Measurements from ENCODE around the gene PHACTR2. TPM values are rescaled to one million over a fixed set of nuclear protein-coding genes. Genes with fewer than 3 reads are reported as not detected.
"Not testable (repeated sequence)": the region's sequence is repeated elsewhere in the genome, so short reads cannot be mapped to it uniquely, and the experiment has no call there.

Gene PHACTR2
- total RNA-seq, 1 donor from 2014 or later = 110 TPM

- H3K36me3 Mint-ChIP-seq (ENCODE audit: low read depth) = peaks cover 47% of the 10 kb centered on the region
- no peaks in the 10 kb centered on the region for H3K4me1 Mint-ChIP-seq (ENCODE audit: low read depth)
- no peak overlapping the region for H3K27ac Mint-ChIP-seq (ENCODE audit: unreplicated experiment)
- TF ChIP-seq CTCF (IDR thresholded peaks at IDR 0.05) = no peak
- no peak overlapping the region for H3K4me3 Mint-ChIP-seq (ENCODE audit: unreplicated experiment)
- no peak for DNase-seq (ENCODE audit: low spot score)
- peaks cover 7% of the 10 kb centered on the region for H3K9me3 Mint-ChIP-seq (ENCODE audit: low read depth)
- no peaks in the 10 kb centered on the region for H3K27me3 Mint-ChIP-seq (ENCODE audit: low read depth)
Observed at GRCh38 chr6:143792402-143793279, 114.9 kb downstream of the PHACTR2 start.

GRCh38 chr6:143793280-143793619, 115.5 kb downstream of the PHACTR2 start:
- peaks cover 53% of the 10 kb centered on the region for H3K36me3 Mint-ChIP-seq (ENCODE audit: low read depth)
- no peaks in the 10 kb centered on the region for H3K4me1 Mint-ChIP-seq (ENCODE audit: low read depth)
- no peak for DNase-seq (ENCODE audit: low spot score)
- no peak for TF ChIP-seq CTCF (IDR thresholded peaks at IDR 0.05)
- no peak overlapping the region for H3K4me3 Mint-ChIP-seq (ENCODE audit: unreplicated experiment)
- H3K9me3 Mint-ChIP-seq (ENCODE audit: low read depth) = peaks cover 7% of the 10 kb centered on the region
- H3K27ac Mint-ChIP-seq (ENCODE audit: unreplicated experiment) = no peak overlapping the region
- H3K27me3 Mint-ChIP-seq (ENCODE audit: low read depth) = no peaks in the 10 kb centered on the region

- DNase-seq (ENCODE audit: low spot score); H3K4me3 Mint-ChIP-seq (ENCODE audit: unreplicated experiment); H3K27me3 Mint-ChIP-seq (ENCODE audit: low read depth); H3K27ac Mint-ChIP-seq (ENCODE audit: unreplicated experiment); H3K4me1 Mint-ChIP-seq (ENCODE audit: low read depth): not testable (repeated sequence)
- Mint-ChIP-seq H3K9me3 (ENCODE audit: low read depth) (peaks cover 31% of the 10 kb centered on the region), H3K36me3 (ENCODE audit: low read depth) (peaks cover 56% of the 10 kb centered on the region)
Observed at GRCh38 chr6:143796551-143796950, 118.8 kb downstream of the PHACTR2 start.

- not testable (repeated sequence) for H3K27ac Mint-ChIP-seq (ENCODE audit: unreplicated experiment); DNase-seq (ENCODE audit: low spot score); H3K27me3 Mint-ChIP-seq (ENCODE audit: low read depth); H3K4me3 Mint-ChIP-seq (ENCODE audit: unreplicated experiment); H3K4me1 Mint-ChIP-seq (ENCODE audit: low read depth)
- Mint-ChIP-seq H3K36me3 (ENCODE audit: low read depth) (peaks cover 57% of the 10 kb centered on the region), H3K9me3 (ENCODE audit: low read depth) (peaks cover 26% of the 10 kb centered on the region)
Observed at GRCh38 chr6:143798487-143798886, 120.7 kb downstream of the PHACTR2 start.

- Mint-ChIP-seq H3K27me3 (ENCODE audit: low read depth) (no peaks in the 10 kb centered on the region), H3K9me3 (ENCODE audit: low read depth) (peaks cover 26% of the 10 kb centered on the region), H3K4me1 (ENCODE audit: low read depth) (peaks cover 43% of the 10 kb centered on the region), H3K27ac (ENCODE audit: unreplicated experiment) (peak overlapping the region; percentile 25), H3K4me3 (ENCODE audit: unreplicated experiment) (no peak overlapping the region), H3K36me3 (ENCODE audit: low read depth) (peaks cover 43% of the 10 kb centered on the region)
- TF ChIP-seq CTCF (IDR thresholded peaks at IDR 0.05) = no peak
- no peak for DNase-seq (ENCODE audit: low spot score)
Observed at GRCh38 chr6:143802833-143803565, 125.2 kb downstream of the PHACTR2 start.

- H3K27ac Mint-ChIP-seq (ENCODE audit: unreplicated experiment) = no peak overlapping the region
- TF ChIP-seq CTCF (IDR thresholded peaks at IDR 0.05) = no peak
- H3K9me3 Mint-ChIP-seq (ENCODE audit: low read depth) = peaks cover 23% of the 10 kb centered on the region
- peaks cover 43% of the 10 kb centered on the region for H3K4me1 Mint-ChIP-seq (ENCODE audit: low read depth)
- H3K4me3 Mint-ChIP-seq (ENCODE audit: unreplicated experiment) = no peak overlapping the region
- no peaks in the 10 kb centered on the region for H3K27me3 Mint-ChIP-seq (ENCODE audit: low read depth)
- peaks cover 37% of the 10 kb centered on the region for H3K36me3 Mint-ChIP-seq (ENCODE audit: low read depth)
- no peak for DNase-seq (ENCODE audit: low spot score)
Observed at GRCh38 chr6:143803769-143804568, 126.2 kb downstream of the PHACTR2 start.
